GM12874 (cell line): ENCODE data around the gene ICAM1.

Source experiments
- CTCF ChIP-seq: IDR thresholded peaks from 2 replicates; pipeline ENCODE4 v1.5.1; 2011; ENCODE audit warnings: low read depth, mild to moderate bottlenecking, control low read depth, low read length, moderate library complexity; ENCODE audit not compliant: insufficient read depth

Gene ICAM1

GRCh38 chr19:10227026-10227971, 43.6 kb upstream of the ICAM1 start:
- TF ChIP-seq CTCF = no peak

- TF ChIP-seq CTCF = no peak
Observed at GRCh38 chr19:10228393-10228792, 42.5 kb upstream of the ICAM1 start.

- peak; percentile 69 for TF ChIP-seq CTCF
Observed at GRCh38 chr19:10228920-10229319, 42.0 kb upstream of the ICAM1 start.

- TF ChIP-seq CTCF = no peak
Observed at GRCh38 chr19:10230173-10230860, 40.6 kb upstream of the ICAM1 start.

- peak; percentile 8; the same call in 1 of the 2 replicates for TF ChIP-seq CTCF
Observed at GRCh38 chr19:10230861-10231611, 39.9 kb upstream of the ICAM1 start, which contains the start of gene S1PR2. Gene S1PR2 (minus strand): TSS chr19:10231331. CDS start chr19:10224905, 6,426 bp downstream.

GRCh38 chr19:10231612-10232228, 39.2 kb upstream of the ICAM1 start:
- TF ChIP-seq CTCF = no peak

GRCh38 chr19:10233946-10234345, 37.0 kb upstream of the ICAM1 start:
- no peak for TF ChIP-seq CTCF
